MM.1S (cell line): ENCODE results near the gene FGFR4.

Experiments used
- DNase-seq: peaks from one replicate; pipeline ENCODE4 v3.0.0-alpha.2; 2015
- H2AFZ ChIP-seq: fragments of 300-600 bp; sonication (generic); 2 replicates; pipeline ENCODE4 v1.6.0; 2016; ENCODE audit warnings: antibody characterized with exemption, low read length
- H3F3A ChIP-seq: fragments of 300-600 bp; sonication (generic); 2 replicates; pipeline ENCODE4 v1.6.1; 2016; ENCODE audit warnings: mild to moderate bottlenecking, antibody characterized with exemption, low read length, moderate library complexity, mixed read lengths; ENCODE audit not compliant: insufficient read depth
- H3K27ac ChIP-seq: fragments of 300-600 bp; sonication (generic); 2 replicates; pipeline ENCODE4 v1.5.1; 2016; ENCODE audit warnings: mild to moderate bottlenecking, low read length
- H3K27me3 ChIP-seq: fragments of 300-600 bp; sonication (generic); replicated peaks from 2 replicates; pipeline ENCODE4 v1.6.0; 2016; ENCODE audit warnings: low read length; ENCODE audit not compliant: insufficient read depth
- H3K36me3 ChIP-seq: fragments of 300-600 bp; sonication (generic); replicated peaks from 2 replicates; pipeline ENCODE4 v1.6.1; 2016; ENCODE audit warnings: mild to moderate bottlenecking, low read length, mixed read lengths; ENCODE audit not compliant: insufficient read depth
- H3K4me1 ChIP-seq: fragments of 300-600 bp; sonication (generic); 2 replicates; pipeline ENCODE4 v1.6.1; 2016; ENCODE audit warnings: low read length, mixed read lengths
- H3K4me2 ChIP-seq: fragments of 300-600 bp; sonication (generic); 2 replicates; pipeline ENCODE4 v1.6.0; 2016; ENCODE audit warnings: low read depth, low read length
- H3K4me3 ChIP-seq: fragments of 300-600 bp; sonication (generic); 2 replicates; pipeline ENCODE4 v1.5.1; 2016; ENCODE audit warnings: low read length, mixed read lengths
- H3K79me2 ChIP-seq: fragments of 300-600 bp; sonication (generic); 2 replicates; pipeline ENCODE4 v1.6.1; 2016; ENCODE audit warnings: mixed run types, low read length, mixed read lengths
- H3K9ac ChIP-seq: fragments of 300-600 bp; sonication (generic); 2 replicates; pipeline ENCODE4 v1.6.1; 2016; ENCODE audit warnings: low read length, mixed read lengths
- H3K9me2 ChIP-seq: fragments of 300-600 bp; sonication (generic); replicated peaks from 2 replicates; pipeline ENCODE4 v1.6.1; 2016; ENCODE audit warnings: mild to moderate bottlenecking, low read length, mixed read lengths; ENCODE audit not compliant: insufficient read depth
- H3K9me3 ChIP-seq: fragments of 300-600 bp; sonication (generic); replicated peaks from 2 replicates; pipeline ENCODE4 v1.6.1; 2016; ENCODE audit warnings: mild to moderate bottlenecking, low read length, mixed read lengths; ENCODE audit not compliant: insufficient read depth
- H4K20me1 ChIP-seq: fragments of 300-600 bp; sonication (generic); 2 replicates; pipeline ENCODE4 v1.6.1; 2016; ENCODE audit warnings: mild to moderate bottlenecking, low read length, moderate library complexity, mixed read lengths; ENCODE audit not compliant: insufficient read depth
- EZH2 ChIP-seq: fragments of 300-600 bp; sonication (generic); optimal IDR thresholded peaks from 2 replicates; pipeline ENCODE3; 2017; ENCODE audit warnings: low read depth, mild to moderate bottlenecking, antibody characterized with exemption, low read length, mixed read lengths
- EZH2phosphoT487 ChIP-seq: fragments of 300-600 bp; sonication (generic); IDR thresholded peaks from 2 replicates; pipeline ENCODE4 v1.6.1; 2018; ENCODE audit warnings: antibody characterized with exemption, low read length
- TF ChIP-seq, protein P1 (sequence below): fragments of 300-600 bp; sonication (generic); IDR thresholded peaks from 2 replicates; pipeline ENCODE4 v1.5.1; 2016; ENCODE audit warnings: antibody characterized with exemption, low read length, mixed read lengths

The FGFR4 gene

DNA sequence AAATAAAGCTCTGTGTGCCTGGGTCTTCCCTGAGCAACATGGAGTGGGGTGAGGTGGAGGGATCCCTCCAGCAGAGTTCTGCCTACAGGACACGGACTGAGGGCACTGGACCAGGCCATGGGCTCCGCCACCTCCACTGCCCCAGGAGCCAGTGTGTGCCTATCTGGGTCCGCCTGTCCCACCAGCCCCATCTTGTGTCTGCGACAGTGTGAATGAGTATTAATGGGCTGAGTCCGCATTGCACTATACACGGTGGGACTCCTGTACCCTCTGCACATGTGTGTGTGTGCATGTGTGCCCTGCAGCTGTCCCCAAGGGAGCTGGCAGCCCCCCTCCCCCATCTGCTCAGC is 11.4 kb downstream of the FGFR4 start:
- no peaks in the 10 kb centered on the region for H3K36me3 ChIP-seq
- H4K20me1 ChIP-seq = no peaks in the 10 kb centered on the region
- H3K4me3 ChIP-seq = no peak overlapping the region
- no peaks in the 10 kb centered on the region for H3K79me2 ChIP-seq
- no peak overlapping the region for H3K9ac ChIP-seq
- no peak for TF ChIP-seq EZH2
- no peak for TF ChIP-seq EZH2phosphoT487
- TF ChIP-seq, protein P1, sequence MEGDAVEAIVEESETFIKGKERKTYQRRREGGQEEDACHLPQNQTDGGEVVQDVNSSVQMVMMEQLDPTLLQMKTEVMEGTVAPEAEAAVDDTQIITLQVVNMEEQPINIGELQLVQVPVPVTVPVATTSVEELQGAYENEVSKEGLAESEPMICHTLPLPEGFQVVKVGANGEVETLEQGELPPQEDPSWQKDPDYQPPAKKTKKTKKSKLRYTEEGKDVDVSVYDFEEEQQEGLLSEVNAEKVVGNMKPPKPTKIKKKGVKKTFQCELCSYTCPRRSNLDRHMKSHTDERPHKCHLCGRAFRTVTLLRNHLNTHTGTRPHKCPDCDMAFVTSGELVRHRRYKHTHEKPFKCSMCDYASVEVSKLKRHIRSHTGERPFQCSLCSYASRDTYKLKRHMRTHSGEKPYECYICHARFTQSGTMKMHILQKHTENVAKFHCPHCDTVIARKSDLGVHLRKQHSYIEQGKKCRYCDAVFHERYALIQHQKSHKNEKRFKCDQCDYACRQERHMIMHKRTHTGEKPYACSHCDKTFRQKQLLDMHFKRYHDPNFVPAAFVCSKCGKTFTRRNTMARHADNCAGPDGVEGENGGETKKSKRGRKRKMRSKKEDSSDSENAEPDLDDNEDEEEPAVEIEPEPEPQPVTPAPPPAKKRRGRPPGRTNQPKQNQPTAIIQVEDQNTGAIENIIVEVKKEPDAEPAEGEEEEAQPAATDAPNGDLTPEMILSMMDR = no peak
- no peak overlapping the region for H3K4me2 ChIP-seq
- H3K4me1 ChIP-seq = no peaks in the 10 kb centered on the region
- DNase-seq = no peak
- peaks cover 21% of the 10 kb centered on the region; the same call in 1 of the 2 replicates for H3K27me3 ChIP-seq
- no peaks in the 10 kb centered on the region for H3K9me2 ChIP-seq
- no peaks in the 10 kb centered on the region for H3K9me3 ChIP-seq
- no peak overlapping the region for H2AFZ ChIP-seq
- H3K27ac ChIP-seq = no peak overlapping the region
- no peaks in the 10 kb centered on the region for H3F3A ChIP-seq

DNA sequence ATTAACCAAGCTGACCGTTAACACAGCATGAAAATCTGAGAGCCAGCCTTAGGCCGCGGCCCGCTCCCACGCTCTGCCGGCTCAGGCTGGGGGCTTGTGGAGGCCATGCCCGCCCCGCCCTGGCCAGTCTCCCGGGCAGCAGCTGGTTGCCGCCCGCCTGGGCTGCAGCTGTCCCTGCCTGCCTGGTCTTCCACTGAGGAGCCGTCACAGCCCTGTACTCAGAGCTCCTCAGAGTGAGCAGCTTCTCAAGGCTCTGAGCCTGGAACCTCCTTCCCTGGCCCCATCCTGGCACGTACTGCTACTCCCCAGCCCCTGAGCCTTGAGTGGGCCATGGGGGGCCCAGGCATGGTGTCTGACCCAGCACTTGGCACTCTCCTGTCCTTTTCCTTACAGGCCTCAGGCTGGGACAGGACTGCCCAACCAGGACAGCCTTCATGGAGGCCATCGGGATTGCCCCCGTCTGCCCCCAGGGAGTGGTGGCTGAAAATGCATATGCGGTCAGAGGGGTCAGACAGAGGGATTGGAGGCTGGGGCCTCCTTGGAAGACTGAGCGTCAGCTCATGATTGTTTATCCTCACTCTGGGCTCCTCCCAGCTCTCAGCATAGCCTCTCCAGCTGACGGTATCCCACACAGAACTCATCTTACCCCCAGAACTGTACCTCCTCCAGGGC is 11.9 kb downstream of the FGFR4 start:
- DNase-seq = no peak

DNA sequence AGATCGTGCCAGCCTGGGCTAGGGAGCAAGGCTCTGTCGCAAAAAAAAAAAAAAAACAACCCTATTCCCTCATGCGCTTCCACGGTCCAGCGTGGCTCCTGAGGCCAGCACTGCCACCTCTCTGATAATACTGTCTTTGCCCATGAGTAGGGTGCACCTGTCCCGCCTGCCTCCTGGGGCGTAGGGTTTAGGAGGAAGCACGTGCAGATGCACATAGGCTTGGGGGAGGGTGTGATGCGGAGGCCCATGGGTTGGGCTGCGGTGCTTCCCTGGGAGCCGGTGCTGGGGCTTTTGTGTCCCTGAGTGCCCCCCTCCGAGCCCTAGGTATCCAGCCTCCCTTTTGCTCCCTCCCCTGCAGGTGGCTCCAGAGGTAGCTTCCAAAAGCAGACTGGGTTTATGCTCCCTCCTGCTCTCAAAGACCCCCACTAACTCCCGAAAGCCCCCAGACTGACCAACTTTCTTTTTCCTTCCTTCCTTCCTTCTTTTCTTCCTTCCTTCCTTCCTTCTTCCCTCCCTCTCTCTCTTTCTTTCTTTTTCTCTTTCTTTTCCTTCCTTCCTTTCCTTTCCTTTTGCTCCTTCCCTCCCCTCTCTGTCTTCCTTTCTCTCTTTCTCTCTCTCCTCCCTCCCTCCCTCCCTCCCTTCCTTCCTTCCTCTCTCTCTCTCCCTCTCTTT is 12.8 kb downstream of the FGFR4 start:
- Histone ChIP-seq H3K9me3 (no peaks in the 10 kb centered on the region), H3K27ac (no peak overlapping the region), H2AFZ (no peak overlapping the region), H3K36me3 (no peaks in the 10 kb centered on the region), H4K20me1 (no peaks in the 10 kb centered on the region), H3K9ac (no peak overlapping the region), H3K4me1 (no peaks in the 10 kb centered on the region), H3F3A (no peaks in the 10 kb centered on the region), H3K4me2 (no peak overlapping the region), H3K4me3 (no peak overlapping the region), H3K79me2 (no peaks in the 10 kb centered on the region), H3K27me3 (peaks cover 18% of the 10 kb centered on the region; the same call in 1 of the 2 replicates), H3K9me2 (no peaks in the 10 kb centered on the region)
- no peak for DNase-seq
- TF ChIP-seq, protein P1 = no peak
- TF ChIP-seq EZH2 = no peak

More for the DNA sequence above, 11.9 kb downstream of the FGFR4 start:
- Histone ChIP-seq H3F3A (no peaks in the 10 kb centered on the region), H3K4me2 (no peak overlapping the region), H3K9ac (no peak overlapping the region), H2AFZ (no peak overlapping the region), H3K4me3 (no peak overlapping the region), H3K9me3 (no peaks in the 10 kb centered on the region), H3K79me2 (no peaks in the 10 kb centered on the region), H3K27me3 (peaks cover 21% of the 10 kb centered on the region; the same call in 1 of the 2 replicates), H3K27ac (no peak overlapping the region), H3K4me1 (no peaks in the 10 kb centered on the region), H4K20me1 (no peaks in the 10 kb centered on the region), H3K36me3 (no peaks in the 10 kb centered on the region), H3K9me2 (no peaks in the 10 kb centered on the region)
- TF ChIP-seq, protein P1 = no peak
- no peak for TF ChIP-seq EZH2
- TF ChIP-seq EZH2phosphoT487 = no peak
